Muscle layer of colon (tissue), 2 donors: ENCODE measurements around the gene ALDH1A2.
"Not testable (repeated sequence)": the region's sequence is repeated elsewhere in the genome, so short reads cannot be mapped to it uniquely, and the experiment has no call there.

Experiments
- H3K27ac ChIP-seq: one replicate; pipeline ENCODE4 v1.7.0; 2013; ENCODE audit warnings: low read depth, mild to moderate bottlenecking, low read length, moderate library complexity
- H3K27me3 ChIP-seq, 2 donors: one replicate each; pipeline ENCODE4 v1.7.0; 2013; ENCODE audit warnings: low read length in 2 of 2, mild to moderate bottlenecking in 2 of 2; ENCODE audit not compliant: insufficient read depth in 2 of 2, control insufficient read depth in 1 of 2
- H3K36me3 ChIP-seq: one replicate; pipeline ENCODE4 v1.7.0; 2013; ENCODE audit warnings: mild to moderate bottlenecking, low read length; ENCODE audit not compliant: insufficient read depth
- H3K4me1 ChIP-seq: one replicate; pipeline ENCODE4 v1.7.0; 2013; ENCODE audit warnings: mild to moderate bottlenecking, low read length; ENCODE audit not compliant: insufficient read depth
- H3K4me3 ChIP-seq, 2 donors: one replicate each; pipeline ENCODE4 v1.7.0; 2013; ENCODE audit warnings: low read length in 2 of 2, low read depth in 1 of 2, mild to moderate bottlenecking in 1 of 2, moderate library complexity in 1 of 2
- H3K9ac ChIP-seq: one replicate; pipeline ENCODE4 v1.7.0; 2013; ENCODE audit warnings: low read length
- H3K9me3 ChIP-seq: one replicate; pipeline ENCODE4 v1.7.0; 2013; ENCODE audit warnings: mild to moderate bottlenecking, low read length
- donor health status: abdominal sarcoma.
- donor health status: Adenocarcinoma of cecum.

The ALDH1A2 gene

GRCh38 chr15:58038426-58039078 is 27.0 kb downstream of the ALDH1A2 start:
- Histone ChIP-seq H3K27ac (no peak overlapping the region), H3K9ac (no peak overlapping the region), H3K27me3 (no peaks in the 10 kb centered on the region), H3K4me3 (no peak overlapping the region), H3K9me3 (no peaks in the 10 kb centered on the region), H3K36me3 (no peaks in the 10 kb centered on the region), H3K4me1 (no peaks in the 10 kb centered on the region)

DNA sequence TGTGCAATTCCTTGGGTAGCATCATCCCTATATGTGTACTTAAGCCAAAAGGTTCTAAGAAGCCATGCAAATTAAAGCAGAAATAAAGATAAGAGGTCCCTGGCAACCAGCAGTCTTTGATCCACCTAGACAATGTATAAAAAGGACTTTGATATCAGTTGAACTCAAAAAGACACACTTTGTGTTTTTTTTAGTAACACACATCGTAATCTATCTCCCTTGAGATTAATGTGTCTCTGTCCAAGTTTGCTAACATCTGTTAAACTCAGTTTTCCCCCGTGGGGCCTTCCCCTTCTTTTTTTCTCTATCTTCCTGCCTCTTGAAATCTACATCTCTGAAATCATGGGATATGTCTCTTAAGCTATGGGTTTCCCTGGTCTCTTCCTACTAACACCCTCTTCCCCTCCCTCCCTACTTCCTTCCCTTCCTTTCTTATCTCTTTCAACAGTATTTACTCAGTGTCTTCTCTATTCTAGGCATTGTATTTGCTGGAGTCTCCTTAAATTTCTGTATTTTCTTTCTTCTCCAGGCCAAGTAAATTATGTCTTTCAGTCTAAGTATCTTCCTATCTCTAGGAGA is 27.7 kb downstream of the ALDH1A2 start:
- H3K4me1 ChIP-seq = no peaks in the 10 kb centered on the region

DNA sequence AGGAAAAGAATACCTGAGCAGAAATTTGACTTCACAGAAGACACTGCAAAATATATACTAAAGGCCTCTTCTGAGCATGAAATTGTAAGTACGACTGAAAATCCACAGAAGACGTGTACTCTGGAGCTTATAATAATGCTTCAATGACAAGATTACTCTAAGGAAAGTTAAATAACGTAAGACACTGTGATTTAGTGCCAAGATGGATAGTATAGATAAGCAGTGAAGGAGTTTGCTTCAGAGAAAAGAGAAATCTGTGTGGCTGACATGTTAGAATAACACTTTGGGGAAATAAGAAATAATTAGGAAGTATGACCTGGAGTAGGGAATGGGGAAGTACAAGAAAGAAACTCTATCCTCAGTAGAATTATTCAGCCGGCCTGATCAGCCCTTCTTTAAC is 28.9 kb downstream of the ALDH1A2 start:
- Histone ChIP-seq H3K4me3 (no peak overlapping the region), H3K36me3 (no peaks in the 10 kb centered on the region), H3K9ac (no peak overlapping the region), H3K27me3 (no peaks in the 10 kb centered on the region), H3K4me1 (no peaks in the 10 kb centered on the region), H3K27ac (no peak overlapping the region), H3K9me3 (no peaks in the 10 kb centered on the region)

More for the DNA sequence above, 27.7 kb downstream of the ALDH1A2 start:
- H3K9me3 ChIP-seq = no peaks in the 10 kb centered on the region
- H3K36me3 ChIP-seq = no peaks in the 10 kb centered on the region
- no peaks in the 10 kb centered on the region for H3K27me3 ChIP-seq
- H3K4me3 ChIP-seq = no peak overlapping the region
- no peak overlapping the region for H3K9ac ChIP-seq
- H3K27ac ChIP-seq = no peak overlapping the region

DNA sequence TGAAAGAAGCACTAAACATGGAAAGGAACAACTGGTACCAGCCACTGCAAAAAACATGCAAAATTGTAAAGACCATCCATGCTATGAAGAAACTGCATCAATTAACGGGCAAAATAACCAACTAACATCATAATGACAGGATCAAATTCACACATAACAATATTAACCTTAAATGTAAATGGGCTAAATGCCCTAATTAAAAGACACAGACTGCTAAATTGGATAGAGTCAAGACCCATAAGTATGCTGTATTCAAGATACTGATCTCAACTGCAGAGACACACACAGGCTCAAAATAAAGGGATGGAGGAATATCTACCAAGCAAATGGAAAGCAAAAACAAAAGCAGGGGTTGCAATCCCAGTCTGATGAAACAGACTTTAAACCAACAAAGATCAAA is 37.1 kb downstream of the ALDH1A2 start:
- H3K9me3 ChIP-seq, H3K4me1 ChIP-seq, H3K27ac ChIP-seq, H3K36me3 ChIP-seq, H3K27me3 ChIP-seq, H3K9ac ChIP-seq, H3K4me3 ChIP-seq: not testable (repeated sequence)

- Histone ChIP-seq H3K36me3 (no peaks in the 10 kb centered on the region), H3K9ac (no peak overlapping the region), H3K4me3 (no peak overlapping the region), H3K27me3 (no peaks in the 10 kb centered on the region), H3K9me3 (no peaks in the 10 kb centered on the region), H3K4me1 (no peaks in the 10 kb centered on the region), H3K27ac (no peak overlapping the region)
These were observed 39.0 kb downstream of the ALDH1A2 start for GRCh38 chr15:58026552-58026951.

- Histone ChIP-seq H3K27ac (no peak overlapping the region), H3K36me3 (no peaks in the 10 kb centered on the region), H3K4me1 (no peaks in the 10 kb centered on the region), H3K4me3 (no peak overlapping the region), H3K9ac (no peak overlapping the region), H3K27me3 (no peaks in the 10 kb centered on the region), H3K9me3 (no peaks in the 10 kb centered on the region)
These were observed 39.5 kb downstream of the ALDH1A2 start for GRCh38 chr15:58026051-58026450.

GRCh38 chr15:58021332-58022230 is 43.9 kb downstream of the ALDH1A2 start:
- Histone ChIP-seq H3K36me3 (no peaks in the 10 kb centered on the region), H3K27me3 (no peaks in the 10 kb centered on the region), H3K9ac (no peak overlapping the region), H3K4me1 (no peaks in the 10 kb centered on the region), H3K4me3 (no peak overlapping the region), H3K27ac (no peak overlapping the region), H3K9me3 (no peaks in the 10 kb centered on the region)

- Histone ChIP-seq H3K36me3 (no peaks in the 10 kb centered on the region), H3K9me3 (no peaks in the 10 kb centered on the region), H3K27me3 (no peaks in the 10 kb centered on the region), H3K4me3 (no peak overlapping the region), H3K27ac (no peak overlapping the region), H3K9ac (no peak overlapping the region), H3K4me1 (no peaks in the 10 kb centered on the region)
These were observed 45.8 kb downstream of the ALDH1A2 start for GRCh38 chr15:58019503-58020376.

- H3K4me3 ChIP-seq = no peak overlapping the region
- no peaks in the 10 kb centered on the region for H3K9me3 ChIP-seq
- no peaks in the 10 kb centered on the region for H3K4me1 ChIP-seq
- H3K9ac ChIP-seq = no peak overlapping the region
- no peaks in the 10 kb centered on the region for H3K36me3 ChIP-seq
- H3K27me3 ChIP-seq = no peaks in the 10 kb centered on the region
- no peak overlapping the region for H3K27ac ChIP-seq
These were observed 47.6 kb downstream of the ALDH1A2 start for GRCh38 chr15:58017869-58018268.

DNA sequence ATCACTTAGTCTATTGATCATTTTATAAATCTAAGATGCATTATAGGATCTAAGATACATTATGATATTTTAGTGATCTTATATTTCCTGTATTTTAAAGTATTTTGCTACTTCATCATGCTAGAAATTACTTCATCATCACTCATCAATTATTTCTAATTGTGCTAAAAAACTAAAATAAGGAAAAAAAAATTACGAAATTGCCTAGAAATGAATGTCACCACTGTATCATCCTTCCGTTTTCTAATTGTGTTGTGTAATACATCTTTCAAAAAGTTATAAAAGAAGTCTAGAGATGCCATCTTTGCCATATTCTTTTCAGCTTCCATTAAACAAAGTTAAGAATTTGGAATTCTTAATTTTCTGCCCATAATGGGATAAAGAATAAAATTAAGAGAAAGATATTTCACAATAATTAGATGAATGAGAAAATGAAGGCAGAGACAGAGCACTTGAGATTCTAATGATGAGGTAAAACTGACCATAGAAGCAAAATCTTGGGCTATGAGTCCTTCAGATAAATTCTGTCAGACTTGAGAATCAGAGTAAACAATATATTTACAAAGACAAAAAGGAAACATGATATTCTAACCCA is 48.8 kb downstream of the ALDH1A2 start:
- Histone ChIP-seq H3K4me3 (no peak overlapping the region), H3K9ac (no peak overlapping the region), H3K4me1 (no peaks in the 10 kb centered on the region), H3K36me3 (no peaks in the 10 kb centered on the region), H3K9me3 (no peaks in the 10 kb centered on the region), H3K27ac (no peak overlapping the region), H3K27me3 (no peaks in the 10 kb centered on the region)

- Histone ChIP-seq H3K4me3 (no peak overlapping the region), H3K27ac (no peak overlapping the region), H3K9me3 (no peaks in the 10 kb centered on the region)
These were observed 49.9 kb downstream of the ALDH1A2 start for GRCh38 chr15:58015565-58015964.

More at GRCh38 chr15:58015565-58015964, 49.9 kb downstream of the ALDH1A2 start:
- Histone ChIP-seq H3K36me3 (no peaks in the 10 kb centered on the region), H3K9ac (no peak overlapping the region), H3K27me3 (no peaks in the 10 kb centered on the region), H3K4me1 (no peaks in the 10 kb centered on the region)
